IMR-90 (cell line): ENCODE data around the gene SYT8. TPM values are rescaled to one million over a fixed set of nuclear protein-coding genes. Genes with fewer than 3 reads are reported as not detected.

ENCODE experiments used
- ATAC-seq: fragments of 200-7000 bp; cut with Tn5 transposase; 2 replicates; pipeline ENCODE4 v1.9.1; 2020; ENCODE audit warnings: low read depth, mild to moderate bottlenecking, moderate library complexity
- BruUV-seq: library from RNA; stranded (reverse); fragments of 400-500 nt; replicated peaks from 2 replicates; lab custom pipeline; 2021; lab: Mats Ljungman, UMichigan
- CTCF ChIA-PET: fragments of 300-600 bp; formaldehyde crosslinking; extraction: SDS; loops from one replicate; lab custom pipeline; 2021; ENCODE audit warnings: antibody characterized with exemption; lab: Yijun Ruan, JAX
- POLR2A ChIA-PET: fragments of 300-600 bp; sonication (Branson Sonifier 250); formaldehyde crosslinking; loops from one replicate; lab custom pipeline; 2022; ENCODE audit warnings: antibody characterized with exemption; ENCODE audit not compliant: unreplicated experiment; lab: Charles Lee
- DNase-seq: peaks from one replicate; pipeline ENCODE4 v3.0.0; 2013
- H2AFZ ChIP-seq: replicated peaks from 2 replicates; pipeline ENCODE3; 2013; ENCODE audit warnings: low read length, mild to moderate bottlenecking; ENCODE audit not compliant: poor library complexity
- H2AK5ac ChIP-seq: 2 replicates; pipeline ENCODE4 v1.6.1; 2013; ENCODE audit warnings: low read depth, low read length, inconsistent platforms
- H2AK9ac ChIP-seq: replicated peaks from 2 replicates; pipeline ENCODE3; 2013; ENCODE audit warnings: mild to moderate bottlenecking, low read depth, low read length, moderate library complexity; ENCODE audit not compliant: poor library complexity
- H2BK120ac ChIP-seq: 2 replicates; pipeline ENCODE4 v1.6.1; 2013; ENCODE audit warnings: low read depth, low read length, inconsistent platforms
- H2BK15ac ChIP-seq: 3 replicates; pipeline ENCODE4 v1.6.1; 2013; ENCODE audit warnings: low read depth, low read length, inconsistent platforms
- H2BK20ac ChIP-seq: 2 replicates; pipeline ENCODE4 v1.6.1; 2013; ENCODE audit warnings: low read depth, mild to moderate bottlenecking, inconsistent platforms, low read length, moderate library complexity
- H2BK5ac ChIP-seq: 2 replicates; pipeline ENCODE4 v1.6.1; 2013; ENCODE audit warnings: mild to moderate bottlenecking, low read depth, low read length, inconsistent platforms; ENCODE audit not compliant: poor library complexity, severe bottlenecking
- H3K14ac ChIP-seq: replicated peaks from 2 replicates; pipeline ENCODE4 v1.6.1; 2013; ENCODE audit warnings: low read depth, low read length, inconsistent platforms
- H3K18ac ChIP-seq: 2 replicates; pipeline ENCODE4 v1.6.1; 2013; ENCODE audit warnings: low read depth, low read length, control low read depth
- H3K23ac ChIP-seq: 2 replicates; pipeline ENCODE4 v1.6.1; 2013; ENCODE audit warnings: low read depth, low read length, inconsistent platforms
- H3K27ac ChIP-seq: 2 replicates; pipeline ENCODE4 v1.5.1; 2013; ENCODE audit warnings: mild to moderate bottlenecking, control low read depth, low read length; ENCODE audit not compliant: insufficient read depth
- H3K27me3 ChIP-seq: 2 replicates; pipeline ENCODE4 v1.6.1; 2013; ENCODE audit warnings: low read length; ENCODE audit not compliant: control insufficient read depth, insufficient read depth
- H3K36me3 ChIP-seq: 2 replicates; pipeline ENCODE4 v1.6.1; 2013; ENCODE audit warnings: low read length, mixed read lengths; ENCODE audit not compliant: control insufficient read depth, insufficient read depth
- H3K4ac ChIP-seq: 2 replicates; pipeline ENCODE4 v1.6.1; 2013; ENCODE audit warnings: low read depth, low read length, inconsistent platforms
- H3K4me1 ChIP-seq: 2 replicates; pipeline ENCODE4 v1.6.1; 2013; ENCODE audit warnings: low read length, mixed read lengths; ENCODE audit not compliant: control insufficient read depth, insufficient read depth
- H3K4me2 ChIP-seq: 2 replicates; pipeline ENCODE4 v1.6.1; 2013; ENCODE audit warnings: low read depth, mild to moderate bottlenecking, control low read depth, low read length, moderate library complexity
- H3K4me3 ChIP-seq: 2 replicates; pipeline ENCODE4 v1.5.1; 2013; ENCODE audit warnings: low read depth, mild to moderate bottlenecking, control low read depth, low read length, moderate library complexity; ENCODE audit not compliant: insufficient read depth
- H3K56ac ChIP-seq: 2 replicates; pipeline ENCODE4 v1.6.1; 2013; ENCODE audit warnings: low read length, inconsistent platforms; ENCODE audit not compliant: insufficient read depth; ENCODE audit errors: extremely low read depth
- H3K79me1 ChIP-seq, 2 experiments: 2 replicates each; pipeline ENCODE4 v1.6.1; 2013; ENCODE audit warnings: low read length in 2 of 2, inconsistent platforms in 1 of 2, low read depth in 1 of 2
- H3K9ac ChIP-seq: 2 replicates; pipeline ENCODE4 v1.6.1; 2013; ENCODE audit warnings: low read depth, low read length, control low read depth
- H3K9me1 ChIP-seq: 2 replicates; pipeline ENCODE4 v1.6.1; 2013; ENCODE audit warnings: low read length, inconsistent platforms; ENCODE audit not compliant: insufficient read depth
- H3K9me3 ChIP-seq: 2 replicates; pipeline ENCODE4 v1.6.1; 2013; ENCODE audit warnings: low read length; ENCODE audit not compliant: control insufficient read depth, insufficient read depth
- H4K20me1 ChIP-seq: 2 replicates; pipeline ENCODE4 v1.6.1; 2013; ENCODE audit warnings: low read length, inconsistent platforms; ENCODE audit not compliant: insufficient read depth
- H4K5ac ChIP-seq: 2 replicates; pipeline ENCODE4 v1.6.1; 2013; ENCODE audit warnings: mild to moderate bottlenecking, low read depth, low read length, control low read depth
- H4K8ac ChIP-seq, 2 experiments: 2 replicates each; pipeline ENCODE4 v1.6.1; 2013; ENCODE audit warnings: low read depth in 2 of 2, low read length in 2 of 2, control low read depth in 1 of 2, inconsistent platforms in 1 of 2
- H4K91ac ChIP-seq: 2 replicates; pipeline ENCODE4 v1.6.1; 2013; ENCODE audit warnings: low read depth, low read length, inconsistent platforms; ENCODE audit not compliant: insufficient read depth
- MAFK ChIP-seq: IDR thresholded peaks from 2 replicates; pipeline ENCODE4 v1.6.1; 2012; ENCODE audit warnings: low read depth, low read length, improper control_type of control experiment
- MAZ ChIP-seq: IDR thresholded peaks from 2 replicates; pipeline ENCODE4 v1.6.1; 2012; ENCODE audit warnings: low read depth, mild to moderate bottlenecking, low read length, improper control_type of control experiment, moderate library complexity, borderline replicate concordance
- MXI1 ChIP-seq: IDR thresholded peaks from 2 replicates; pipeline ENCODE4 v1.6.1; 2012; ENCODE audit warnings: low read depth, mild to moderate bottlenecking, low read length, moderate library complexity, borderline replicate concordance
- POLR2A ChIP-seq: IDR thresholded peaks from 2 replicates; pipeline ENCODE4 v1.6.1; 2012; ENCODE audit warnings: mild to moderate bottlenecking, low read depth, low read length
- RFX5 ChIP-seq: IDR thresholded peaks from 2 replicates; pipeline ENCODE4 v1.8.0; 2012; ENCODE audit warnings: low read depth, mild to moderate bottlenecking, low read length, moderate library complexity
- WGBS, 2 experiments: methylation state at CpG; one replicate each; pipeline versions ENCODE4 v1.1.5 to v1.1.7; 2013; ENCODE audit warnings: missing lambda C conversion rate in 2 of 2; ENCODE audit not compliant: insufficient read length in 1 of 2; ENCODE audit errors: extremely low coverage in 2 of 2; 5-methylcytosine and 5-hydroxymethylcytosine counted together
- dilution Hi-C: fragments of 300-500 bp; cut with HindIII; formaldehyde crosslinking; loops from one replicate; pipeline ENCODE4 v1.14.3; 2018; ENCODE audit warnings: low sequenced_read_pairs; ENCODE audit not compliant: unreplicated experiment
- in situ Hi-C: fragments of 300-500 bp; cut with MboI; formaldehyde crosslinking; loops from 3 replicates; pipeline ENCODE4 v1.14.3; 2019; ENCODE audit warnings: low sequenced_read_pairs, inconsistent platforms, mixed read lengths
- intact Hi-C: fragments of 100-400 bp; cut with micrococcal nuclease; formaldehyde crosslinking; loops from 2 replicates; pipeline ENCODE4 v1.10.0; 2022
- polyA plus RNA-seq, 3 experiments: library from polyadenylated mRNA; depleted of rRNA; stranded (reverse); fragments of >200 nt; gene quantifications; 2 replicates each; pipeline ENCODE4 v1.2.3, GENCODE V29; 2012; ENCODE audit warnings: low replicate concordance in 1 of 3
- total RNA-seq: library from RNA; depleted of rRNA; stranded (reverse); fragments of >200 nt; gene quantifications from 2 replicates; pipeline ENCODE4 v1.2.3, GENCODE V29; 2012

The SYT8 gene
- total and polyA plus RNA-seq, 2 of the 4 experiments (the other 2 are of a cell fraction) = not detected

DNA sequence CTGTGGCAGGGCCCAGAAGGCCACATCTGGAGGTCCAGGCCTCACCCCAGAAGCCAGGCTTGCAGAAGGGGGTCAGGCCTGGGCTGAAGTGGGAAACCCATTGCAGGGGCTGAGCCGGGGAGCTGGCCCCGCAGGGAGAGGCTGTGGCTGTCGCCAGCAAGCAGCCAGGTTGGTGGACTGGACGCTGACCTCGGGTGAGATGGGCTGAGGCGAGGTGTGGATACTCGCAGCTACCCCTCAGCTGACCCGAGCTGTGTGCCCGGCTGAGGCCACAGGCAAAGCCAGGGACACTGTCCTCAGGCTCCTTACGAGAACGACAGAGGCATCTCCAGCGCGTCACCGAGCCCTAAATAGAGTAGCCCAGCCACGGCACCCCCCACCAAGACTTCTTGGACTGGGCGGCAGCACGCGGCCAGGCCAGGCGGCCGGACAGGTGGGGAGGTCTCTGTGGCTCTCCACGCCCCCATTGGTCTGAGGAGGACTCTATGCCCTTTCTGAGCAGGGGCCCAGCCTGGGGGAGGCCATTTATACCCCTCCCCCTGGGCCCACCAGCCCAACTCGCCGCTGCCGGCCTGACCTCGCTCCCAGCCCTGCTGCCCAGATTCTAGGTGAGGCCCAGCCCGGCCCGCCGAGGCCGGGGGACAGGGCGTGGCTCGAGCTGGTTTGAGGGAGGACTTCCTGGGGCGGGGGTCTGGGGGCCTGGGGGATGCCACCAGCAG lies 3.8 kb downstream of the SYT8 start, which contains the start of gene TNNI2:
Gene TNNI2, plus strand, starts transcription at position 556 of the 719 bp plus-strand sequence. CDS start 716 bp downstream, outside the sequence.
- H3K56ac ChIP-seq = no peak within 1 kb of the TSS
- ATAC-seq (no peak), DNase-seq (no peak)
- H2AK5ac ChIP-seq = no peak within 1 kb of the TSS
- H3K4me2 ChIP-seq = no peak within 1 kb of the TSS
- in situ Hi-C loops (no loop called here), dilution Hi-C loops (no loop called here), intact Hi-C loops (no loop called here)
- H3K4me1 ChIP-seq = no peaks in the 10 kb centered on the region
- ChIA-PET POLR2A (no interaction called here), CTCF (interaction anchor here (1.2 kb wide), 1 partner anchor 313 kb away, joined by 4 read pairs; no protein-coding TSS in a partner anchor)
- H2BK15ac ChIP-seq = no peak within 1 kb of the TSS
- no peaks in the 10 kb centered on the region for H3K9me1 ChIP-seq
- no peak within 1 kb of the TSS for H4K8ac ChIP-seq
- H2AFZ ChIP-seq = peak within 1 kb of the TSS; percentile 81
- H3K23ac ChIP-seq = no peak within 1 kb of the TSS
- H3K36me3 ChIP-seq = no peaks in the 10 kb centered on the region
- no peak within 1 kb of the TSS for H3K9ac ChIP-seq
- H2BK20ac ChIP-seq = no peak within 1 kb of the TSS
- H3K14ac ChIP-seq = no peak within 1 kb of the TSS
- TF ChIP-seq RFX5 (no peak), MXI1 (no peak), MAZ (no peak), MAFK (no peak), POLR2A (no peak)
- no peaks in the 10 kb centered on the region for H3K9me3 ChIP-seq
- 61% methylated on average over 13 of the region's 32 CpGs; no CpG with 5 or more reads in 1 of the 2 experiments for WGBS, 2 experiments
- peak within 1 kb of the TSS; percentile 50 for H2AK9ac ChIP-seq
- no peak within 1 kb of the TSS for H4K91ac ChIP-seq
- H2BK5ac ChIP-seq = no peak within 1 kb of the TSS
- no peak within 1 kb of the TSS for H3K18ac ChIP-seq
- no peak within 1 kb of the TSS for H3K4ac ChIP-seq
- no peaks in the 10 kb centered on the region for H4K20me1 ChIP-seq
- no peaks in the 10 kb centered on the region for H3K79me1 ChIP-seq
- no TSS peak for BruUV-seq
- H3K27ac ChIP-seq = no peak within 1 kb of the TSS
- no peak within 1 kb of the TSS for H3K4me3 ChIP-seq
- H4K5ac ChIP-seq = no peak within 1 kb of the TSS
- H2BK120ac ChIP-seq = no peak within 1 kb of the TSS
- H3K27me3 ChIP-seq = peaks cover 11% of the 10 kb centered on the region; the same call in 1 of the 2 replicates
